HepG2 (cell line): ENCODE measurements around the gene TYMS. TPM values are rescaled to one million over a fixed set of nuclear protein-coding genes. Genes with fewer than 3 reads are reported as not detected.

Source experiments
- AFF4 ChIP-seq: sonication (generic); formaldehyde crosslinking; IDR thresholded peaks from 2 replicates; pipeline ENCODE4 v1.4.0; 2020; ENCODE audit warnings: missing genetic modification reagents
- ARID4A ChIP-seq: sonication (generic); formaldehyde crosslinking; IDR thresholded peaks from 2 replicates; pipeline ENCODE4 v1.5.0; 2020; ENCODE audit warnings: mild to moderate bottlenecking, missing genetic modification reagents, borderline replicate concordance
- DNMT3B ChIP-seq: conservative IDR thresholded peaks from 2 replicates; pipeline ENCODE4 v1.6.1; 2016; ENCODE audit warnings: missing biosample characterization, control low read depth
- HMG20A ChIP-seq: IDR thresholded peaks from 2 replicates; pipeline ENCODE4 v1.6.1; 2016; ENCODE audit warnings: borderline replicate concordance
- MNT ChIP-seq: fragments of 450-650 bp; IDR thresholded peaks from 2 replicates; pipeline ENCODE4 v1.6.1; 2016
- NR1H2 ChIP-seq: sonication (generic); formaldehyde crosslinking; IDR thresholded peaks from 2 replicates; pipeline ENCODE4 v1.8.1; 2022; ENCODE audit warnings: low read depth, missing genetic modification reagents, borderline replicate concordance
- NR3C1 ChIP-seq: sonication (generic); formaldehyde crosslinking; IDR thresholded peaks from 2 replicates; pipeline ENCODE4 v1.4.0; 2020; ENCODE audit warnings: missing genetic modification reagents
- RARG ChIP-seq: sonication (generic); formaldehyde crosslinking; IDR thresholded peaks from 2 replicates; pipeline ENCODE4 v1.4.0; 2020; ENCODE audit warnings: low read depth, mild to moderate bottlenecking, missing genetic modification reagents
- RFX5 ChIP-seq: IDR thresholded peaks from 2 replicates; pipeline ENCODE4 v1.6.1; 2011; ENCODE audit warnings: low read depth, low read length, improper control_type of control experiment
- STAT5B ChIP-seq: sonication (generic); formaldehyde crosslinking; IDR thresholded peaks from 2 replicates; pipeline ENCODE4 v1.4.0; 2020; ENCODE audit warnings: missing genetic modification reagents
- TMF1 ChIP-seq: sonication (generic); formaldehyde crosslinking; IDR thresholded peaks from 2 replicates; pipeline ENCODE4 v1.8.1; 2022; ENCODE audit warnings: low read depth, missing genetic modification reagents
- UBTF ChIP-seq: sonication (generic); formaldehyde crosslinking; IDR thresholded peaks from 2 replicates; pipeline ENCODE4 v1.4.0; 2020; ENCODE audit warnings: mild to moderate bottlenecking, missing genetic modification reagents
- ZNF18 ChIP-seq: sonication (generic); formaldehyde crosslinking; IDR thresholded peaks from 2 replicates; pipeline ENCODE4 v1.8.0; 2022; ENCODE audit warnings: mild to moderate bottlenecking, missing genetic modification reagents; ENCODE audit not compliant: insufficient replicate concordance
- ZNF264 ChIP-seq: sonication (generic); formaldehyde crosslinking; IDR thresholded peaks from 2 replicates; pipeline ENCODE4 v1.4.0; 2020; ENCODE audit warnings: missing genetic modification reagents
- polyA plus RNA-seq, 8 experiments: library from polyadenylated mRNA; depleted of rRNA in 3 of 8; stranded (reverse) in 7 of 8; unstranded in 1 of 8; fragments of >200 nt; fragmentation: Illumina TruSeq in 4 of 8; extraction: Trizol in 4 of 8; gene quantifications; 2 replicates each; pipeline versions ENCODE4 v1.2.1 to v1.2.3, GENCODE V29; 2011 to 2016; ENCODE audit warnings: low read depth in 4 of 8, missing spikeins in 1 of 8, mixed read lengths in 1 of 8; ENCODE audit not compliant: insufficient read depth in 1 of 8
- total RNA-seq, 5 experiments: library from RNA; depleted of rRNA; stranded (reverse); fragments of >200 nt; fragmentation: Illumina TruSeq; extraction: Trizol; gene quantifications; 2 replicates each; pipeline ENCODE4 v1.2.3, GENCODE V29; 2016; ENCODE audit warnings: low read depth in 1 of 5

TYMS gene
- total and polyA plus RNA-seq, 2 of the 13 experiments (the other 11 are each of a cell fraction or from before 2014, with no cell fraction given): 80.1 to 106 TPM

GRCh38 chr18:703213-703967 lies 45.9 kb downstream of the TYMS start (continued):
- TF ChIP-seq ZNF18 (CRISPR knock-in tag) (peak; percentile 15), NR3C1 (CRISPR knock-in tag) (no peak), DNMT3B (CRISPR knock-in tag) (no peak), UBTF (CRISPR knock-in tag) (no peak), AFF4 (no peak), TMF1 (no peak), NR1H2 (CRISPR knock-in tag) (no peak), RARG (CRISPR knock-in tag) (no peak), STAT5B (CRISPR knock-in tag) (no peak), HMG20A (CRISPR knock-in tag) (0 out of 2 replicates have a peak, but pooled peaks have one; percentile 19), ZNF264 (CRISPR knock-in tag) (no peak), MNT (peak; percentile 34), ARID4A (CRISPR knock-in tag) (peak; percentile 26; the same call in 1 of the 2 replicates), RFX5 (no peak)
